ENCODE measurements around the gene BAG3.

BAG3 gene

GRCh38 chr10:119686465-119687191 is 35.4 kb downstream of the BAG3 start:
- H3K9me3 ChIP-seq (ENCODE audit: control insufficient read depth, low read length) = no peaks in the 10 kb centered on the region
- TF ChIP-seq, protein P1, sequence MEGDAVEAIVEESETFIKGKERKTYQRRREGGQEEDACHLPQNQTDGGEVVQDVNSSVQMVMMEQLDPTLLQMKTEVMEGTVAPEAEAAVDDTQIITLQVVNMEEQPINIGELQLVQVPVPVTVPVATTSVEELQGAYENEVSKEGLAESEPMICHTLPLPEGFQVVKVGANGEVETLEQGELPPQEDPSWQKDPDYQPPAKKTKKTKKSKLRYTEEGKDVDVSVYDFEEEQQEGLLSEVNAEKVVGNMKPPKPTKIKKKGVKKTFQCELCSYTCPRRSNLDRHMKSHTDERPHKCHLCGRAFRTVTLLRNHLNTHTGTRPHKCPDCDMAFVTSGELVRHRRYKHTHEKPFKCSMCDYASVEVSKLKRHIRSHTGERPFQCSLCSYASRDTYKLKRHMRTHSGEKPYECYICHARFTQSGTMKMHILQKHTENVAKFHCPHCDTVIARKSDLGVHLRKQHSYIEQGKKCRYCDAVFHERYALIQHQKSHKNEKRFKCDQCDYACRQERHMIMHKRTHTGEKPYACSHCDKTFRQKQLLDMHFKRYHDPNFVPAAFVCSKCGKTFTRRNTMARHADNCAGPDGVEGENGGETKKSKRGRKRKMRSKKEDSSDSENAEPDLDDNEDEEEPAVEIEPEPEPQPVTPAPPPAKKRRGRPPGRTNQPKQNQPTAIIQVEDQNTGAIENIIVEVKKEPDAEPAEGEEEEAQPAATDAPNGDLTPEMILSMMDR (IDR thresholded peaks at IDR 0.05) = peak; percentile 97
- H3K79me2 ChIP-seq = no peaks in the 10 kb centered on the region
- H3K9ac ChIP-seq = no peak overlapping the region
- no peaks in the 10 kb centered on the region for H3K27me3 ChIP-seq (ENCODE audit: control insufficient read depth, insufficient read depth, low read length)
- peaks cover 20% of the 10 kb centered on the region for H3K4me1 ChIP-seq
- no peaks in the 10 kb centered on the region for H3K36me3 ChIP-seq (ENCODE audit: control insufficient read depth, insufficient read depth, low read length)
- H3K27ac ChIP-seq = peak overlapping the region; percentile 59
- peak overlapping the region; percentile 79 for H2AFZ ChIP-seq
- H3K4me3 ChIP-seq (ENCODE audit: low read depth, low read length) = no peak overlapping the region
- peak overlapping the region; percentile 22 for H3K4me2 ChIP-seq (ENCODE audit: low read length)

GRCh38 chr10:119687192-119688032 is 36.2 kb downstream of the BAG3 start:
- peak overlapping the region; percentile 79 for H2AFZ ChIP-seq
- H3K4me1 ChIP-seq = peaks cover 20% of the 10 kb centered on the region
- no peak overlapping the region for H3K4me3 ChIP-seq (ENCODE audit: low read depth, low read length)
- TF ChIP-seq, protein P1 (IDR thresholded peaks at IDR 0.05) = no peak
- no peaks in the 10 kb centered on the region for H3K79me2 ChIP-seq
- H3K9ac ChIP-seq = no peak overlapping the region
- H3K27ac ChIP-seq = peak overlapping the region; percentile 59
- no peaks in the 10 kb centered on the region for H3K36me3 ChIP-seq (ENCODE audit: control insufficient read depth, insufficient read depth, low read length)
- H3K27me3 ChIP-seq (ENCODE audit: control insufficient read depth, insufficient read depth, low read length) = no peaks in the 10 kb centered on the region
- no peaks in the 10 kb centered on the region for H3K9me3 ChIP-seq (ENCODE audit: control insufficient read depth, low read length)
- no peak overlapping the region for H3K4me2 ChIP-seq (ENCODE audit: low read length)

- Histone ChIP-seq H3K4me2 (ENCODE audit: low read length) (no peak overlapping the region), H3K9me3 (ENCODE audit: control insufficient read depth, low read length) (no peaks in the 10 kb centered on the region), H3K27me3 (ENCODE audit: control insufficient read depth, insufficient read depth, low read length) (no peaks in the 10 kb centered on the region), H2AFZ (peak overlapping the region; percentile 79), H3K4me1 (peaks cover 20% of the 10 kb centered on the region), H3K9ac (no peak overlapping the region), H3K4me3 (ENCODE audit: low read depth, low read length) (no peak overlapping the region), H3K36me3 (ENCODE audit: control insufficient read depth, insufficient read depth, low read length) (no peaks in the 10 kb centered on the region), H3K27ac (peak overlapping the region; percentile 59), H3K79me2 (no peaks in the 10 kb centered on the region)
- TF ChIP-seq, protein P1 (IDR thresholded peaks at IDR 0.05) = no peak
These were observed 36.9 kb downstream of the BAG3 start for GRCh38 chr10:119688033-119688508.

DNA sequence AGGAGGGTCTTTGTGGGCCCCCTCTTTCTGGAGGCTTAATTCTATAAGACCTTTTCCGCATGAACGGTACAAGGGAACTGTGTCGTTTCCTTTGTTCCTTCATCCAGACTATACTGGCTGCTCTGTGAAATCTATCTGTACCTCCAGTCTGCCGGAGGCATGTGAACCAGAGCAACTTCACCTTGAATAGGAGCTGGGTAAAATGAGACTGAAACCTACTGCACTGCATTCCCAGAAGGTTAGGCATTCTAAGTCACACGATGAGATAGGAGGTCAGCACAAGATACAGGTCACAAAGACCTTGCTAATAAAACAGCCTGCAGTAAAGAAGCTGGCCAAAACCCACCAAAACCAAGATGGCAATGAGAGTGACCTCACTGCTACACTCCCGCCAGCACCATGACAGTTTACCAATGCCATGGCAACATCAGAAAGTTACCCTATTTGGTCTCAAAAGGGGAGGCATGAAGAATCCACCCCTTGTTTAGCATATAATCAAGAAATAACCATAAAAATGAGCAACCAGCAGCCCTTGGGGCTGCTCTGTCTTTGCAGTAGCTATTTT is 37.9 kb downstream of the BAG3 start:
- Histone ChIP-seq H3K9me3 (ENCODE audit: control insufficient read depth, low read length) (no peaks in the 10 kb centered on the region), H3K79me2 (no peaks in the 10 kb centered on the region), H3K9ac (no peak overlapping the region), H3K4me2 (ENCODE audit: low read length) (no peak overlapping the region), H3K4me1 (peaks cover 20% of the 10 kb centered on the region), H3K27ac (no peak overlapping the region), H3K4me3 (ENCODE audit: low read depth, low read length) (no peak overlapping the region), H2AFZ (peak overlapping the region; percentile 54), H3K36me3 (ENCODE audit: control insufficient read depth, insufficient read depth, low read length) (no peaks in the 10 kb centered on the region), H3K27me3 (ENCODE audit: control insufficient read depth, insufficient read depth, low read length) (no peaks in the 10 kb centered on the region)
- TF ChIP-seq, protein P1 (IDR thresholded peaks at IDR 0.05) = no peak
